Measurements from ENCODE around the gene CCDC170.

Gene CCDC170

GRCh38 chr6:151464702-151465101 lies 29.1 kb upstream of the CCDC170 start:
- peaks cover 50% of the 10 kb centered on the region for H3K36me3 ChIP-seq (ENCODE audit: control insufficient read depth, insufficient read depth, low read length)
- no peaks in the 10 kb centered on the region for H3K4me1 ChIP-seq (ENCODE audit: control insufficient read depth, insufficient read depth, low read length, poor library complexity, severe bottlenecking)
- no peaks in the 10 kb centered on the region for H3K9me3 ChIP-seq (ENCODE audit: control insufficient read depth, low read length)
- no peak overlapping the region for H3K27ac ChIP-seq (ENCODE audit: low read depth, low read length, severe bottlenecking)
- no peak overlapping the region for H3K4me3 ChIP-seq (ENCODE audit: extremely low read depth, insufficient read depth, low read length, poor library complexity, severe bottlenecking)

- H3K36me3 ChIP-seq (ENCODE audit: control insufficient read depth, insufficient read depth, low read length) = no peaks in the 10 kb centered on the region
- 40 to 42% methylated on average over 11 to 13 of the region's 16 CpGs for WGBS, 2 experiments (ENCODE audit: insufficient coverage in 2 of 2)
These were observed 17.9 kb upstream of the CCDC170 start for GRCh38 chr6:151475653-151476523.

GRCh38 chr6:151477726-151478125 lies 16.1 kb upstream of the CCDC170 start:
- Histone ChIP-seq H3K9me3 (ENCODE audit: control insufficient read depth, low read length) (no peaks in the 10 kb centered on the region), H3K4me3 (ENCODE audit: extremely low read depth, insufficient read depth, low read length, poor library complexity, severe bottlenecking) (no peak overlapping the region), H3K4me1 (ENCODE audit: control insufficient read depth, insufficient read depth, low read length, poor library complexity, severe bottlenecking) (no peaks in the 10 kb centered on the region), H3K27ac (ENCODE audit: low read depth, low read length, severe bottlenecking) (no peak overlapping the region), H3K36me3 (ENCODE audit: control insufficient read depth, insufficient read depth, low read length) (no peaks in the 10 kb centered on the region)
- 79 to 99% methylated on average over 3 to 10 of the region's 12 CpGs for WGBS, 2 experiments (ENCODE audit: insufficient coverage in 2 of 2)

More at GRCh38 chr6:151475653-151476523, 17.9 kb upstream of the CCDC170 start:
- Histone ChIP-seq H3K27ac (ENCODE audit: low read depth, low read length, severe bottlenecking) (no peak overlapping the region), H3K4me1 (ENCODE audit: control insufficient read depth, insufficient read depth, low read length, poor library complexity, severe bottlenecking) (no peaks in the 10 kb centered on the region), H3K4me3 (ENCODE audit: extremely low read depth, insufficient read depth, low read length, poor library complexity, severe bottlenecking) (no peak overlapping the region), H3K9me3 (ENCODE audit: control insufficient read depth, low read length) (no peaks in the 10 kb centered on the region)

GRCh38 chr6:151478670-151479069 lies 15.1 kb upstream of the CCDC170 start:
- H3K4me1 ChIP-seq (ENCODE audit: control insufficient read depth, insufficient read depth, low read length, poor library complexity, severe bottlenecking) = no peaks in the 10 kb centered on the region
- H3K9me3 ChIP-seq (ENCODE audit: control insufficient read depth, low read length) = no peaks in the 10 kb centered on the region
- H3K36me3 ChIP-seq (ENCODE audit: control insufficient read depth, insufficient read depth, low read length) = no peaks in the 10 kb centered on the region
- no peak overlapping the region for H3K4me3 ChIP-seq (ENCODE audit: extremely low read depth, insufficient read depth, low read length, poor library complexity, severe bottlenecking)
- no peak overlapping the region for H3K27ac ChIP-seq (ENCODE audit: low read depth, low read length, severe bottlenecking)
- no CpG with 5 or more reads among the region's 6 CpGs for WGBS, 2 experiments (ENCODE audit: insufficient coverage in 2 of 2)

GRCh38 chr6:151481786-151482185 lies 12.0 kb upstream of the CCDC170 start:
- Histone ChIP-seq H3K9me3 (ENCODE audit: control insufficient read depth, low read length) (no peaks in the 10 kb centered on the region), H3K36me3 (ENCODE audit: control insufficient read depth, insufficient read depth, low read length) (no peaks in the 10 kb centered on the region), H3K4me1 (ENCODE audit: control insufficient read depth, insufficient read depth, low read length, poor library complexity, severe bottlenecking) (no peaks in the 10 kb centered on the region), H3K4me3 (ENCODE audit: extremely low read depth, insufficient read depth, low read length, poor library complexity, severe bottlenecking) (no peak overlapping the region), H3K27ac (ENCODE audit: low read depth, low read length, severe bottlenecking) (no peak overlapping the region)

GRCh38 chr6:151482290-151482689 lies 11.5 kb upstream of the CCDC170 start:
- H3K36me3 ChIP-seq (ENCODE audit: control insufficient read depth, insufficient read depth, low read length) = no peaks in the 10 kb centered on the region
- H3K4me3 ChIP-seq (ENCODE audit: extremely low read depth, insufficient read depth, low read length, poor library complexity, severe bottlenecking) = no peak overlapping the region
- H3K4me1 ChIP-seq (ENCODE audit: control insufficient read depth, insufficient read depth, low read length, poor library complexity, severe bottlenecking) = no peaks in the 10 kb centered on the region
- 100% methylated on average over 2 of the region's 5 CpGs; no CpG with 5 or more reads in 1 of the 2 experiments for WGBS, 2 experiments (ENCODE audit: insufficient coverage in 2 of 2)
- H3K27ac ChIP-seq (ENCODE audit: low read depth, low read length, severe bottlenecking) = no peak overlapping the region
- H3K9me3 ChIP-seq (ENCODE audit: control insufficient read depth, low read length) = no peaks in the 10 kb centered on the region

GRCh38 chr6:151483994-151484393 lies 9.8 kb upstream of the CCDC170 start:
- H3K27ac ChIP-seq (ENCODE audit: low read depth, low read length, severe bottlenecking) = no peak overlapping the region

GRCh38 chr6:151488226-151488625 lies 5.6 kb upstream of the CCDC170 start:
- no peak overlapping the region for H3K27ac ChIP-seq (ENCODE audit: low read depth, low read length, severe bottlenecking)
- H3K4me1 ChIP-seq (ENCODE audit: control insufficient read depth, insufficient read depth, low read length, poor library complexity, severe bottlenecking) = no peaks in the 10 kb centered on the region
- 80% methylated on average over 1 of the region's 2 CpGs; no CpG with 5 or more reads in 1 of the 2 experiments for WGBS, 2 experiments (ENCODE audit: insufficient coverage in 2 of 2)
- H3K9me3 ChIP-seq (ENCODE audit: control insufficient read depth, low read length) = no peaks in the 10 kb centered on the region
- H3K36me3 ChIP-seq (ENCODE audit: control insufficient read depth, insufficient read depth, low read length) = no peaks in the 10 kb centered on the region
- no peak overlapping the region for H3K4me3 ChIP-seq (ENCODE audit: extremely low read depth, insufficient read depth, low read length, poor library complexity, severe bottlenecking)

More at GRCh38 chr6:151483994-151484393, 9.8 kb upstream of the CCDC170 start:
- H3K4me3 ChIP-seq (ENCODE audit: extremely low read depth, insufficient read depth, low read length, poor library complexity, severe bottlenecking) = no peak overlapping the region
- no peaks in the 10 kb centered on the region for H3K36me3 ChIP-seq (ENCODE audit: control insufficient read depth, insufficient read depth, low read length)
- H3K4me1 ChIP-seq (ENCODE audit: control insufficient read depth, insufficient read depth, low read length, poor library complexity, severe bottlenecking) = no peaks in the 10 kb centered on the region
- H3K9me3 ChIP-seq (ENCODE audit: control insufficient read depth, low read length) = no peaks in the 10 kb centered on the region

- no peaks in the 10 kb centered on the region for H3K36me3 ChIP-seq (ENCODE audit: control insufficient read depth, insufficient read depth, low read length)
- H3K9me3 ChIP-seq (ENCODE audit: control insufficient read depth, low read length) = no peaks in the 10 kb centered on the region
- 82 to 84% methylated on average over 5 to 7 of the region's 7 CpGs for WGBS, 2 experiments (ENCODE audit: insufficient coverage in 2 of 2)
- H3K4me3 ChIP-seq (ENCODE audit: extremely low read depth, insufficient read depth, low read length, poor library complexity, severe bottlenecking) = no peak overlapping the region
- H3K27ac ChIP-seq (ENCODE audit: low read depth, low read length, severe bottlenecking) = no peak overlapping the region
- no peaks in the 10 kb centered on the region for H3K4me1 ChIP-seq (ENCODE audit: control insufficient read depth, insufficient read depth, low read length, poor library complexity, severe bottlenecking)
These were observed 2.8 kb upstream of the CCDC170 start for GRCh38 chr6:151490996-151491395.

GRCh38 chr6:151493161-151493803 lies 535 bp upstream of the CCDC170 start:
- H3K36me3 ChIP-seq (ENCODE audit: control insufficient read depth, insufficient read depth, low read length) = no peaks in the 10 kb centered on the region
- H3K27ac ChIP-seq (ENCODE audit: low read depth, low read length, severe bottlenecking) = no peak overlapping the region
- H3K4me3 ChIP-seq (ENCODE audit: extremely low read depth, insufficient read depth, low read length, poor library complexity, severe bottlenecking) = peak overlapping the region; percentile 59
- H3K9me3 ChIP-seq (ENCODE audit: control insufficient read depth, low read length) = no peaks in the 10 kb centered on the region
- H3K4me1 ChIP-seq (ENCODE audit: control insufficient read depth, insufficient read depth, low read length, poor library complexity, severe bottlenecking) = no peaks in the 10 kb centered on the region
- WGBS, 2 experiments (ENCODE audit: insufficient coverage in 2 of 2) = 59 to 68% methylated on average over 15 to 16 of the region's 16 CpGs

Data from mesodermal cell (in vitro differentiated cells).